Memory B cell (primary cell): Measurements from ENCODE around the gene KIAA1958.

ENCODE experiments used
- ATAC-seq: fragments of 150-1000 bp; cut with Tn5 transposase; 2 replicates; pipeline ENCODE4 v1.10.0; 2021; ENCODE audit warnings: low read depth, mild to moderate bottlenecking, moderate library complexity
- DNase-seq, 2 donors: peaks; one replicate each; pipeline ENCODE4 v3.0.0; 2022; ENCODE audit warnings: low spot score in 2 of 2
- H3K27ac Mint-ChIP-seq: one replicate; pipeline ENCODE4 v1.8.0; 2022; ENCODE audit warnings: mild to moderate bottlenecking, moderate library complexity, mixed read lengths
- H3K27me3 Mint-ChIP-seq: one replicate; pipeline ENCODE4 v1.8.0; 2022; ENCODE audit warnings: mixed read lengths
- H3K36me3 Mint-ChIP-seq: one replicate; pipeline ENCODE4 v1.8.0; 2022; ENCODE audit warnings: mild to moderate bottlenecking, mixed read lengths
- H3K4me1 Mint-ChIP-seq: one replicate; pipeline ENCODE4 v1.8.0; 2022; ENCODE audit warnings: mixed read lengths
- H3K4me3 Mint-ChIP-seq: one replicate; pipeline ENCODE4 v1.8.0; 2022; ENCODE audit warnings: mild to moderate bottlenecking, moderate library complexity, mixed read lengths
- H3K9me3 Mint-ChIP-seq: one replicate; pipeline ENCODE4 v1.8.0; 2022; ENCODE audit warnings: mixed read lengths

Gene KIAA1958

GRCh38 chr9:112548051-112548440, 61.4 kb downstream of the KIAA1958 start:
- H3K27me3 Mint-ChIP-seq: no peaks in the 10 kb centered on the region
- H3K9me3 Mint-ChIP-seq: no peaks in the 10 kb centered on the region
- H3K4me1 Mint-ChIP-seq: peaks cover 9% of the 10 kb centered on the region
- no peak overlapping the region for H3K4me3 Mint-ChIP-seq
- ATAC-seq (no peak), DNase-seq (no peak)
- no peak overlapping the region for H3K27ac Mint-ChIP-seq
- H3K36me3 Mint-ChIP-seq: no peaks in the 10 kb centered on the region

GRCh38 chr9:112548836-112549595, 62.4 kb downstream of the KIAA1958 start:
- Mint-ChIP-seq H3K9me3 (no peaks in the 10 kb centered on the region), H3K27ac (no peak overlapping the region), H3K4me3 (no peak overlapping the region), H3K36me3 (no peaks in the 10 kb centered on the region), H3K27me3 (no peaks in the 10 kb centered on the region), H3K4me1 (peaks cover 9% of the 10 kb centered on the region)
- no peak for DNase-seq
- ATAC-seq: no peak

- Mint-ChIP-seq H3K9me3 (no peaks in the 10 kb centered on the region), H3K4me3 (no peak overlapping the region), H3K36me3 (no peaks in the 10 kb centered on the region), H3K27me3 (no peaks in the 10 kb centered on the region), H3K4me1 (peaks cover 9% of the 10 kb centered on the region), H3K27ac (no peak overlapping the region)
- ATAC-seq (no peak), DNase-seq (no peak)
Observed at GRCh38 chr9:112550531-112550930, 63.9 kb downstream of the KIAA1958 start.

- Mint-ChIP-seq H3K27me3 (no peaks in the 10 kb centered on the region), H3K4me1 (peaks cover 7% of the 10 kb centered on the region), H3K9me3 (no peaks in the 10 kb centered on the region), H3K27ac (no peak overlapping the region), H3K36me3 (no peaks in the 10 kb centered on the region), H3K4me3 (no peak overlapping the region)
- ATAC-seq (no peak), DNase-seq (no peak)
Observed at GRCh38 chr9:112551641-112552040, 65.0 kb downstream of the KIAA1958 start.

- DNase-seq (no peak), ATAC-seq (no peak)
- Mint-ChIP-seq H3K9me3 (no peaks in the 10 kb centered on the region), H3K27me3 (no peaks in the 10 kb centered on the region), H3K4me1 (peaks cover 7% of the 10 kb centered on the region), H3K36me3 (no peaks in the 10 kb centered on the region), H3K4me3 (no peak overlapping the region), H3K27ac (no peak overlapping the region)
Observed at GRCh38 chr9:112552229-112553056, 65.8 kb downstream of the KIAA1958 start.

GRCh38 chr9:112553256-112553826, 66.7 kb downstream of the KIAA1958 start:
- H3K27ac Mint-ChIP-seq: no peak overlapping the region
- no peak for ATAC-seq
- no peaks in the 10 kb centered on the region for H3K27me3 Mint-ChIP-seq
- H3K4me3 Mint-ChIP-seq: no peak overlapping the region
- no peaks in the 10 kb centered on the region for H3K36me3 Mint-ChIP-seq
- DNase-seq: no peak
- H3K4me1 Mint-ChIP-seq: peaks cover 7% of the 10 kb centered on the region
- no peaks in the 10 kb centered on the region for H3K9me3 Mint-ChIP-seq

- Mint-ChIP-seq H3K27me3 (no peaks in the 10 kb centered on the region), H3K36me3 (no peaks in the 10 kb centered on the region), H3K27ac (no peak overlapping the region), H3K4me1 (peaks cover 3% of the 10 kb centered on the region), H3K9me3 (no peaks in the 10 kb centered on the region), H3K4me3 (no peak overlapping the region)
- ATAC-seq: no peak
- no peak for DNase-seq
Observed at GRCh38 chr9:112554516-112554915, 67.9 kb downstream of the KIAA1958 start.

GRCh38 chr9:112555101-112555643, 68.5 kb downstream of the KIAA1958 start:
- Mint-ChIP-seq H3K9me3 (no peaks in the 10 kb centered on the region), H3K27me3 (no peaks in the 10 kb centered on the region), H3K4me3 (no peak overlapping the region), H3K4me1 (peaks cover 2% of the 10 kb centered on the region), H3K36me3 (no peaks in the 10 kb centered on the region), H3K27ac (no peak overlapping the region)
- ATAC-seq (no peak), DNase-seq (no peak)

GRCh38 chr9:112555844-112556482, 69.3 kb downstream of the KIAA1958 start:
- Mint-ChIP-seq H3K36me3 (no peaks in the 10 kb centered on the region), H3K9me3 (no peaks in the 10 kb centered on the region), H3K27ac (no peak overlapping the region), H3K4me3 (no peak overlapping the region), H3K27me3 (no peaks in the 10 kb centered on the region), H3K4me1 (peaks cover 2% of the 10 kb centered on the region)
- ATAC-seq: no peak
- no peak for DNase-seq

- ATAC-seq: no peak
- H3K36me3 Mint-ChIP-seq: no peaks in the 10 kb centered on the region
- peaks cover 2% of the 10 kb centered on the region for H3K4me1 Mint-ChIP-seq
- no peak overlapping the region for H3K4me3 Mint-ChIP-seq
- H3K27me3 Mint-ChIP-seq: no peaks in the 10 kb centered on the region
- H3K9me3 Mint-ChIP-seq: no peaks in the 10 kb centered on the region
- DNase-seq: no peak
- H3K27ac Mint-ChIP-seq: no peak overlapping the region
Observed at GRCh38 chr9:112556497-112557442, 70.1 kb downstream of the KIAA1958 start.

GRCh38 chr9:112558476-112558875, 71.8 kb downstream of the KIAA1958 start:
- DNase-seq: no peak
- Mint-ChIP-seq H3K9me3 (no peaks in the 10 kb centered on the region), H3K4me3 (no peak overlapping the region), H3K4me1 (peaks cover 2% of the 10 kb centered on the region), H3K27me3 (no peaks in the 10 kb centered on the region), H3K36me3 (no peaks in the 10 kb centered on the region), H3K27ac (no peak overlapping the region)
- no peak for ATAC-seq

GRCh38 chr9:112558978-112559377, 72.4 kb downstream of the KIAA1958 start:
- no peak overlapping the region for H3K27ac Mint-ChIP-seq
- peaks cover 2% of the 10 kb centered on the region for H3K4me1 Mint-ChIP-seq
- H3K27me3 Mint-ChIP-seq: no peaks in the 10 kb centered on the region
- no peaks in the 10 kb centered on the region for H3K9me3 Mint-ChIP-seq
- H3K36me3 Mint-ChIP-seq: no peaks in the 10 kb centered on the region
- no peak for DNase-seq
- H3K4me3 Mint-ChIP-seq: no peak overlapping the region
- ATAC-seq: no peak
